ENCODE results near the gene ATOH8.

Gene ATOH8

GRCh38 chr2:85718885-85719492 lies 34.8 kb upstream of the ATOH8 start:
- DNase-seq (ENCODE audit: low read depth): no peak

GRCh38 chr2:85719609-85720240 lies 34.1 kb upstream of the ATOH8 start:
- no peak for DNase-seq (ENCODE audit: low read depth)

GRCh38 chr2:85720533-85720932 lies 33.3 kb upstream of the ATOH8 start:
- DNase-seq (ENCODE audit: low read depth): no peak

GRCh38 chr2:85721641-85722040 lies 32.1 kb upstream of the ATOH8 start:
- no peak for DNase-seq (ENCODE audit: low read depth)

- no peak for DNase-seq (ENCODE audit: low read depth)
These were observed 31.3 kb upstream of the ATOH8 start for GRCh38 chr2:85722519-85722918.

- no peak for DNase-seq (ENCODE audit: low read depth)
These were observed 30.0 kb upstream of the ATOH8 start for GRCh38 chr2:85723707-85724360.

- DNase-seq (ENCODE audit: low read depth): no peak
These were observed 29.0 kb upstream of the ATOH8 start for GRCh38 chr2:85724731-85725181.

GRCh38 chr2:85725451-85725850 lies 28.3 kb upstream of the ATOH8 start:
- no peak for DNase-seq (ENCODE audit: low read depth)

GRCh38 chr2:85727798-85728197 lies 26.0 kb upstream of the ATOH8 start:
- no peak for DNase-seq (ENCODE audit: low read depth)

- no peak for DNase-seq (ENCODE audit: low read depth)
These were observed 25.4 kb upstream of the ATOH8 start for GRCh38 chr2:85728342-85728741.

GRCh38 chr2:85728883-85729824 lies 24.6 kb upstream of the ATOH8 start:
- peak; percentile 49 for DNase-seq (ENCODE audit: low read depth)

- DNase-seq (ENCODE audit: low read depth): no peak
These were observed 23.8 kb upstream of the ATOH8 start for GRCh38 chr2:85729825-85730510.

GRCh38 chr2:85730686-85731230 lies 23.0 kb upstream of the ATOH8 start:
- DNase-seq (ENCODE audit: low read depth): no peak

- no peak for DNase-seq (ENCODE audit: low read depth)
These were observed 22.2 kb upstream of the ATOH8 start for GRCh38 chr2:85731606-85732005.

GRCh38 chr2:85732467-85733120 lies 21.2 kb upstream of the ATOH8 start:
- DNase-seq (ENCODE audit: low read depth): no peak

- DNase-seq (ENCODE audit: low read depth): no peak
These were observed 20.4 kb upstream of the ATOH8 start for GRCh38 chr2:85733121-85733960.

- no peak for DNase-seq (ENCODE audit: low read depth)
These were observed 19.8 kb upstream of the ATOH8 start for GRCh38 chr2:85734015-85734414.

- DNase-seq (ENCODE audit: low read depth): no peak
These were observed 18.7 kb upstream of the ATOH8 start for GRCh38 chr2:85734942-85735608.

GRCh38 chr2:85735691-85736090 lies 18.1 kb upstream of the ATOH8 start:
- DNase-seq (ENCODE audit: low read depth): no peak
